ENCODE results near the gene OXA1L.
A peak's percentile ranks its signal among the peaks of the same experiment; 100 is the strongest.
"Not testable (repeated sequence)": the region's sequence is repeated elsewhere in the genome, so short reads cannot be mapped to it uniquely, and the experiment has no call there.

Gene OXA1L

DNA sequence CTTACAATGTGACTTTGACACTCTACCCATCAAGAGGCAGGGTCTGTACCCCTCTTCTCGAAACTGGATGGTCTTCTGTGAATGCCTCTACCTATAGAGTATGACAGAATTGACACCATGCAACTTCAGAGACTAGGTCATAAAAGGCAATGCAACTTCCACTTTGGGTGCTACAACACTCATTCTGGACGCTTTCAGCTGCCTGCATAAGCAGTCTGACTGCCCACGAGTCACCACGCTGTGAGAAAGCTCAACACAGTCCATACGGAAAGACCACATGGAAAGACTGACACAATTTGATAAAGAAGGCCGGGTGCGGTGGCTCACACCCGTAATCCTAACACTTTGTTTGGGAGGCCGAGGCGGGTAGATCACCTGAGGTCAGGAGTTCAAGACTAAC is 33.9 kb downstream of the OXA1L start:
- DNase-seq (ENCODE audit: low spot score), result no peak

DNA sequence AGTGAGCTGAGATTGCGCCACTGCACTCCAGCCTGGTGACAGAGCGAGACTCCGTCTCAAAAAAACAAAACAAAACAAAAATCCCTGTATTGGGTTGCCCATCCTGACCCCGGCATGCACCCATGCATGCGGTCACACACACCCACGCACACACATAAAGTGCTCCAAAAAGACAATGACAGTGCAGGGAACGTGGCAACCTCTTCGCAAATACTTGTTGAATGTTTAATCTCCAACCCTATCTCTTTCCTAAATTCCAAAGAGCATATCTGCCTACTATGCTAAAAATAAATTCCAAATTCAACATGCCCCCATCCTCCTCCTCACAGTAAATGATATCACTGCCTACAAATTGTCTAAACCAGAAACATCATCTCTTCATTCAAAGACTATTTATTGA is 35.2 kb downstream of the OXA1L start:
- DNase-seq (ENCODE audit: low spot score), result no peak

- DNase-seq (ENCODE audit: low spot score), result no peak
Observed at GRCh38 chr14:22802860-22803686, 36.6 kb downstream of the OXA1L start.

DNA sequence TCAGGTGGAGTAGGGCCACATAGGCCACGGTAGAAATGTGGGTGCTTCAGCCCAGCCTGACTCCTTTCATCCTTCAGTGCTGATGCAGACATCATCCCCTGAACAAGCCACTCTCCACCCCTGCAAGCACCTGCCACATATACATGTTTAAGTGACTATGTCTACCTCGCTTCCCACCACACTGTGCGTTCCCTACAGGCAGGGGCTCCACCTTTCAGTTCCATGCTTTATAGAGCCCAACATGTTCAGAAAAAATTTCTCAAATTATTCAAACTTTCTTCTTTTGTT is 37.1 kb downstream of the OXA1L start:
- DNase-seq (ENCODE audit: low spot score), result no peak

GRCh38 chr14:22805235-22805634 is 38.7 kb downstream of the OXA1L start:
- DNase-seq (ENCODE audit: low spot score), result not testable (repeated sequence)

- DNase-seq (ENCODE audit: low spot score), result no peak
Observed at GRCh38 chr14:22807432-22808087, 41.1 kb downstream of the OXA1L start.

DNA sequence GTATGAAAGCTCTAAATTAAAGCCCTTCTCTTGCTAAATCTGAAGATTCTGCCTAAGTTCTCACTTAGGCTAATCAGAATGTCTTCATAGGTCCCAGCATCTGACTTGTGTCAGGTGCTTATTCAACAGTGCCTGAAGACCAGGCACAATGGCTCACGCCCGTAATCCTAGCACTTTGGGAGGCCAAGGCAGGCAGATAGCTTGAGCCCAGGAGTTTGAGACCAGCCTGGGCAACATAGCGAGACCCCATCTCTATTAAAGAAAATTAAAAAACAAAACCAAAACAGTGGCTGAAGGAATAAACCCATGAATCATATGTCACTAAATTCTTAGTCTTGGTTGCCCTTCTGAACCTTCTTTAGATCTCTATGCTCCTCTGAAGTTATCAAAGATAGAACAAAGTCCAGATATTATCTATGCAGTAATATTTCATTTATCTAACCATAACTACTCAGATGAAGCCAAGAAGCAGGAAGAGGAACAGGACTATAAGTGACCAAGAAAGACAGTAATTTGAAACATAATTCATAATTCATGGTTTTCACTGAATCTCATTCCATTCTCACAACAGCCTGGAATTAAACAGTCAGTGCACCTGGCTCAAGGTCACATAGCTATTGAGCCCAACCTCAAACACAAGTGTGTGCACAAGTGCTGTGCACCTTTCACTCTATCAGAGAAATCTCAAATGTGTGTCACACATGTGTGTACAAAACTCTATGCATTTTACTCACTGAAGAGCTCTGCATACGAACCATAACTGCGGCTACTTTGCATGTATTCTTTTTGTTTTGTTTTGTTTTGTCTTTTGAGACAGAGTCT is 42.1 kb downstream of the OXA1L start:
- no peak for DNase-seq (ENCODE audit: low spot score)

GRCh38 chr14:22811722-22812121 is 45.2 kb downstream of the OXA1L start:
- DNase-seq (ENCODE audit: low spot score), result no peak

DNA sequence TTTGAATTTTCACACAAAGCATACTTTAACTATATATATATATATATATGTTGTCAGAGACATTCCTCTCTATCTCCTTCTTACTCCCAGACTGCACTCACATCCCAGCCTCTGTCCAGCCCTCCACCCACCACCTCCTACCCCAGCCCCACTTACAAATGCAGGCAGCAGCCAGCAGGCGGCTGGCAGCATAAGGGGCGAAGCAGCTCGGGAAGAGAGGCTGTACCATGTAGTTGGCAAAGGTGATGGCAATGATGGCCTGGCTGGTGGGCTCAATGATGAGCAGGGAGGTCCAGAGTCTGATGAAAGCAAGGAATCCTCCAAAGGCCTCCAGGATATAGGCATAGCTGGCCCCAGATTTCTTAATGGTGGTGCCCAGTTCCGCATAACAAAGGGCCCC is 46.3 kb downstream of the OXA1L start:
- DNase-seq (ENCODE audit: low spot score), result peak; percentile 29

DNA sequence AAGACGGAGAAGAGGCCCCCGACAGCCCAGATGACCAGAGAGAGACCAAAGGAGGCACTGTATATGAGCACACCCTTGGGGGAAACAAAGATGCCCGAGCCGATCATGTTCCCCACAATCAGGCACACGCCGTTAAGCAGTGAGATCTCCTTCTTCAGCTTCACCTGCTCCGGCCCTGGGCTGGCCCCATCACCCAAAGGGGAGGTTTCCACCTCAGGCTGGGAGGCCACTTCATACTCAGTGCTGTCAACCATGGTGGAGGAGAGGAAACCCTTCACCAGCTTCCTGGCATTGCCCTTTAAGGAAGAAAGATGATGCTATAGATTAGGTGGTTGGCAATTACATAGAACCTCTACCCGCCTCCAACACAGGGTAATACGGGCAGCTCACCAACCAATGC is 46.7 kb downstream of the OXA1L start:
- peak; percentile 13 for DNase-seq (ENCODE audit: low spot score)

GRCh38 chr14:22814373-22814772 is 47.9 kb downstream of the OXA1L start:
- DNase-seq (ENCODE audit: low spot score), result no peak

- DNase-seq (ENCODE audit: low spot score), result peak; percentile 71
Observed at GRCh38 chr14:22814941-22815713, 48.6 kb downstream of the OXA1L start, which contains the start of gene SLC7A7. Gene SLC7A7, minus strand, starts transcription at chr14:22815435. Its CDS starts 2,037 bp downstream, at chr14:22813398.

GRCh38 chr14:22819151-22819988 is 52.9 kb downstream of the OXA1L start:
- DNase-seq (ENCODE audit: low spot score), result peak; percentile 57

DNA sequence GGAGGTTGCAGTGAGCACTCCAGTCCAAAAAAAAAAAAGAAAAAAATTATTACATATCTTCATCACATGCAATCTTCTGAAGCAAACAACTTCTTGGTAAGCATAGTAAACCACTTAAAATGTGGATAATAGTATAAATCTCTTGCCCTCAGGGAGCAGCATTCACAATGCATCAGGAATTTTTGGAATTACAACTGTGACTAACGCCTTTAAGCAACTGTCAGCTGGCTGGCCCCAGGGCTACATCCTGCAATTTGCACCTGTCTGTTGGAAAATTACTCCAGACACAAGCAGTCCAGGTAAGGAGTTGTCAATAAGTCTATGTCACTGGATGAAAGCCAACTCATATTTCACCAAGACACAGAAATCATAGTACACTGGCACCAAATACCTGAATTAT is 54.2 kb downstream of the OXA1L start:
- DNase-seq (ENCODE audit: low spot score), result peak; percentile 71

GRCh38 chr14:22821193-22822015 is 54.9 kb downstream of the OXA1L start:
- peak; percentile 81 for DNase-seq (ENCODE audit: low spot score)

GRCh38 chr14:22822016-22822570 is 55.6 kb downstream of the OXA1L start:
- DNase-seq (ENCODE audit: low spot score), result no peak

All from kidney tubule cell (primary cell).